ENCODE data around the gene BABAM2. TPM values are rescaled to one million over a fixed set of nuclear protein-coding genes. Genes with fewer than 3 reads are reported as not detected.
A peak's percentile ranks its signal among the peaks of the same experiment; 100 is the strongest.

The BABAM2 gene
- total and polyA plus RNA-seq, 7 donors: 22.9 to 52.3 (median 25.2) TPM

DNA sequence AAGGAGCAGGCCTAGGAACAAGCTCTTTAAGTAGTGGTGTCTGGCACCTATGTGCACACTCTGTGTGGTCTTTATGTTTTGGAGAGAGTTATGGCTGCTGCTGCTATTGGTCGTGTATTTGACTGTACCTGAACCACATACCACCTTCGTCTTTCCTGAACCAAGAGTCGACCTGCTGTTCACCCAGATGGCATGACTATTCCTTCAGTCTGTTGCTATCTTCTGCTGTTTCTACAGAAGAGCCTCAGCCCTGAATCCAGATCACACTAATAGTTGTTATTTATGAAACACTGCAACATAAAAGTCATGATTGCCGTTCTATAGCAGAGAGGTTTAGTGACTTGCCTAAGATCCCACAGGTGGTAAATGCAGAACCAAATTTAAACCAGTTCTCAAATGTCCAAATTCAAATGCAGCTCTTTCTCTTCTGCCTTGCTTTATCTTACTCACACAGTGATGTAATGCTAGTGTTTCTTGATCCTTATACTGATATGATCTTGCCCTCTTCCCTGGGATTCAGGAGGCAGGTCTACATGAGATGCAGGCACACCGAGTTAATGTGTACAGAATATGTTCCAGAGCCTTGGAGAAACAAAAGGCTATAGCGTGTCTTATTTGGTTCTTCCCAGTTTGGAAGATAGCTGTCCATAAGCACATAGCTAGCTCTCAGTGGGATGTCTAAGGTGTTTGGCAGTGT lies 380.1 kb downstream of the BABAM2 start:
- Histone ChIP-seq H3K4me1 (peaks cover 0 to 32% (median 28%) of the 10 kb centered on the region in 4 donors), H3K27ac (peak overlapping the region in 2 of 4 donors; percentile 24 to 65), H3K36me3 (no peaks in the 10 kb centered on the region), H3K9me3 (no peaks in the 10 kb centered on the region), H3K27me3 (no peaks in the 10 kb centered on the region), H3K4me3 (no peak overlapping the region)
- TF ChIP-seq POLR2A (IDR thresholded peaks at IDR 0.05) (no peak), EP300 (IDR thresholded peaks at IDR 0.05) (no peak), POLR2AphosphoS5 (IDR thresholded peaks at IDR 0.05) (no peak)
- TF ChIP-seq, protein P1, sequence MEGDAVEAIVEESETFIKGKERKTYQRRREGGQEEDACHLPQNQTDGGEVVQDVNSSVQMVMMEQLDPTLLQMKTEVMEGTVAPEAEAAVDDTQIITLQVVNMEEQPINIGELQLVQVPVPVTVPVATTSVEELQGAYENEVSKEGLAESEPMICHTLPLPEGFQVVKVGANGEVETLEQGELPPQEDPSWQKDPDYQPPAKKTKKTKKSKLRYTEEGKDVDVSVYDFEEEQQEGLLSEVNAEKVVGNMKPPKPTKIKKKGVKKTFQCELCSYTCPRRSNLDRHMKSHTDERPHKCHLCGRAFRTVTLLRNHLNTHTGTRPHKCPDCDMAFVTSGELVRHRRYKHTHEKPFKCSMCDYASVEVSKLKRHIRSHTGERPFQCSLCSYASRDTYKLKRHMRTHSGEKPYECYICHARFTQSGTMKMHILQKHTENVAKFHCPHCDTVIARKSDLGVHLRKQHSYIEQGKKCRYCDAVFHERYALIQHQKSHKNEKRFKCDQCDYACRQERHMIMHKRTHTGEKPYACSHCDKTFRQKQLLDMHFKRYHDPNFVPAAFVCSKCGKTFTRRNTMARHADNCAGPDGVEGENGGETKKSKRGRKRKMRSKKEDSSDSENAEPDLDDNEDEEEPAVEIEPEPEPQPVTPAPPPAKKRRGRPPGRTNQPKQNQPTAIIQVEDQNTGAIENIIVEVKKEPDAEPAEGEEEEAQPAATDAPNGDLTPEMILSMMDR (IDR thresholded peaks at IDR 0.05): no peak
- DNase-seq: no peak
- 47 to 78% methylated on average over 6 of the region's 6 CpGs for WGBS, 2 donors
- intact Hi-C loops (cut with DNase I): loop anchor here (5.0 kb wide), 1 partner anchor 513 kb away; no protein-coding TSS in a partner anchor

DNA sequence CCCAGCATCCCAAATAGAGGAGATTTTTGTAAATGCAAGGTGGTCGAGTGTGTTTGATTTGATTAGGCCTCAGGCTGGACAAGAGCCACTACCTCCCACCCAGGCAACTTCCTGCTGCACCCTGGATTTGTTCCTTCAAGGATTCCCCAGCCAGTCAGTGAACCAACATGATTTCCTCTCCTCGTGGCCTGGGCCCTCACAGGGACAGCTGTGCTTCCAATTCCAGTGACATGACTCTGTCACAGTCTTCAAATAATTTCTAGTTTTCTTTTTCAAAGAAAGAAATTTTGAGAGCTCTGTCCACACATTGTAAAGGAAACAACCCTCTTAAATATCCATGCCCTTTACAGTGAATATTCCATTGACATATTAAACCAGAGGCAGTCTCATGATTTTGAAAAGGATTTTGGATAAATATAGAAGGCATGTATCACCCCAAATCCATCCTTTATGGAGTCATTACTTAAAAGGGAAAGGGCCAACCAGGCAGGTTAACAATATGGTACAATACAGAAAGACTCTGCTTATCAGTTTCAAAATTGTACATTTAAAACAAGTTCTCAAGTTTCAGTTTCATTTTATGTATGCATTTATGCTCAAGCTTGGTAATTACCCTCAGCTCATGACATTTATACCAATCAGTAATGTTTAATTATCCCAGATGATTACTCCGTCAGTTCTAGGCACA lies 380.8 kb downstream of the BABAM2 start:
- 23 to 48% methylated on average over 3 of the region's 3 CpGs for WGBS, 2 donors
- intact Hi-C loops (cut with DNase I): loop anchor here (5.0 kb wide), 1 partner anchor 514 kb away; no protein-coding TSS in a partner anchor
- Histone ChIP-seq H3K4me3 (no peak overlapping the region), H3K27me3 (no peaks in the 10 kb centered on the region), H3K36me3 (no peaks in the 10 kb centered on the region), H3K9me3 (no peaks in the 10 kb centered on the region), H3K4me1 (peaks cover 0 to 39% (median 34%) of the 10 kb centered on the region in 4 donors), H3K27ac (no peak overlapping the region)
- DNase-seq: no peak
- no peak for TF ChIP-seq POLR2AphosphoS5 (IDR thresholded peaks at IDR 0.05)
- TF ChIP-seq POLR2A (IDR thresholded peaks at IDR 0.05): no peak
- no peak for TF ChIP-seq EP300 (IDR thresholded peaks at IDR 0.05)
- TF ChIP-seq, protein P1 (IDR thresholded peaks at IDR 0.05): no peak

GRCh38 chr2:28271919-28272250 lies 381.4 kb downstream of the BABAM2 start:
- H3K9me3 ChIP-seq: no peaks in the 10 kb centered on the region
- no peak overlapping the region for H3K27ac ChIP-seq
- no peak for DNase-seq
- peaks cover 0 to 44% (median 39%) of the 10 kb centered on the region in 4 donors for H3K4me1 ChIP-seq
- no peaks in the 10 kb centered on the region for H3K27me3 ChIP-seq
- TF ChIP-seq, protein P1 (IDR thresholded peaks at IDR 0.05): no peak
- no peak for TF ChIP-seq POLR2AphosphoS5 (IDR thresholded peaks at IDR 0.05)
- TF ChIP-seq POLR2A (IDR thresholded peaks at IDR 0.05): no peak
- no peaks in the 10 kb centered on the region for H3K36me3 ChIP-seq
- no peak overlapping the region for H3K4me3 ChIP-seq
- intact Hi-C loops (cut with DNase I): loop anchor here (5.0 kb wide), 1 partner anchor 515 kb away; no protein-coding TSS in a partner anchor

GRCh38 chr2:28273751-28274150 lies 383.2 kb downstream of the BABAM2 start:
- Histone ChIP-seq H3K4me1 (peaks cover 0 to 42% (median 37%) of the 10 kb centered on the region in 4 donors), H3K36me3 (no peaks in the 10 kb centered on the region), H3K27ac (no peak overlapping the region), H3K9me3 (no peaks in the 10 kb centered on the region), H3K27me3 (no peaks in the 10 kb centered on the region), H3K4me3 (no peak overlapping the region)
- intact Hi-C loops (cut with DNase I): loop anchor here (2.0 to 5.0 kb wide), 2 partner anchors 117 to 516 kb away; no protein-coding TSS in a partner anchor
- no peak for TF ChIP-seq POLR2A (IDR thresholded peaks at IDR 0.05)
- no peak for TF ChIP-seq EP300 (IDR thresholded peaks at IDR 0.05)
- TF ChIP-seq, protein P1 (IDR thresholded peaks at IDR 0.05): no peak
- TF ChIP-seq POLR2AphosphoS5 (IDR thresholded peaks at IDR 0.05): no peak
- WGBS, 2 donors: 61 to 83% methylated on average over 6 of the region's 6 CpGs
- no peak for DNase-seq

Data from sigmoid colon (tissue), 7 donors.